HG02870 (cell line): ENCODE results near the gene OSTC.

Experiments used
- ATAC-seq: cut with Tn5 transposase; IDR thresholded peaks from one replicate; pipeline ENCODE4 v1.9.1; 2021; ENCODE audit warnings: mild to moderate bottlenecking, moderate library complexity; ENCODE audit not compliant: unreplicated experiment

Gene OSTC

DNA sequence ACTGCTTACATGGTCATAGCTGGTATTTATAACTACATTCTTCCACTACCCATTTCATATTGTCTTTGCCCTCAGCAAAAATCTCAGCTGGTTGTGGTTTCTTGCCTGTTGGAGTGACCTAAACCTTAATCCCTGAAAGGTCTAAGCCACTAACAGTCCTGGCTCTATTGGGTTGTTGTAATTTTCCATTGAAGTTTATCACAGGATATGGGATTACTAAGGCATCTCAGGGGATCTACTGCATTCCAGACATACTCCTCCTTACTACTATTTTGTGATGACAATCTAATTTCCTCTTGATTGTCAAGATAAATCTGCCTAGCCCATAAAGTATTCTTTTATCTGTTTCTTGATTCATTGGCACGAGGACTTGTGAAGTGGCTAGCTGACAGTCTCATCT is 6.2 kb upstream of the OSTC start:
- no peak for ATAC-seq

DNA sequence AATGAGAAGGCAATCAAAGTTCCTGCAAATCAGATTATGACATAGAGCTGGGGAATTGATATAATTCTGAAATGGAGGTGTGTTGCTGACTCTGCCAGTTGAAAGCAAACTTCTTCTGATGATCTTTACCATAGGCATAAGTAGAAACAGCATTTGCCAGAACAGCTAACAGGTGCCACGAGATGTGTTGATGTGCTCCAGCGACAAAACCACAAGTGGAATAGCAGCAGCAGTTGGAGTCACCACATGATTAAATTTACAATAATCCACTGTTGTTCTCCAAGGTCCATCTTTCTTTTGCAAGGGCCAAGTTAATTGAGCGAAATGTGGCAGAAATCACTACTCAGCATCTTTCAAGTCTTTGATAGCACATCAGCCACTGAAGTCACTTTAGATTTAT is 3.7 kb upstream of the OSTC start:
- no peak for ATAC-seq

DNA sequence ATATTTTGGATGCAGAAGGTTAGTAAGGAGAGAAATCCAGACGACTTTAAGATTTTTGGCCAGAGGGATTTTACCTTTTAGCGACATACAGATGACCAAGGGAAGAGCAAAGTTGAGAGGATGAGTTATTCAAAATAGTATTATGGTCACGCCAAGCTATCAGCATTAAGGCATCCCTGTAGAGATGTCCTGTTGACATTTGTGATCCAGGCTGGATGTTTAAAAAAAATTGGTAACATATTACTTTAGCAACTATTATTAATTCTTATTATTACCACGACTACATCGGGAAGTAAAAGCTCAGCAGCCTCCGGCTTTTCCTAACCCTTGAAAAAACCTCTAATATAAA is 562 bp upstream of the OSTC start:
- ATAC-seq = peak; percentile 19

DNA sequence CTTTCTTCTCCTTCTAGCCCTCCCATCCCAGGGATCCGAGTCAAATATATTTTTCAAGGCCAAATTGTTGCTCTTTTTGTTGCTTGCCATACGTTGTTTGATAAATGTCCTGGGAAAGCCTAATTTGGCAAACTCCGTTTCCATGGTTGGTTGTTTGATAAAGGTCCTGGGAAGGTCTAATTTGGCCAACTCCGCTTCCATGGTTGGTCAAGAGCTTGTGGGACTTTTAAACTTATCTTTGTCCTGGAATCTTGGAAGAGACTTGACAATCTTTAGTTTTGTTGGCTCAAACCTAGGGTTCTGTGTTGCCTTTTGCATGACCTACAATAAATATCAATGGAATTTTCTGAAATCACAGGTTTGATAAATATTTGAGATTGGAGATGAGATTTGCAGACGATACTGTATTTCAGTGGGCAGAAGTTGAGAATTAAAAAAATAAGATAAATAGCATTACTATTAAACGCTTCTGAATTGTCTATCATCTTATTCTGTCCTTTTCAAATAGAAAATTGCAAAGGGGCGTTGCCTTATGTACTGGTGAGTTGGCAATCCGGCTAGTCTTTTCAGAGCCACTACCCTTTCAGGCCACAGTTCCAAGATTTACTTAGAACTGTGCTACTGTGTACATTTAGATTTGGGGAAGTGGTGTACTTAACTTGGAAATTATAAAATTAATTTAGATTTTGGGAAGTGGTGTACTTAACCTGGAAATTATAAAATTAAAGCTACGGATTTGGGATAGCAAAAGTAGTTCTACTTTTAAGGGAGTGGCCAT is 804 bp downstream of the OSTC start:
- no peak for ATAC-seq

DNA sequence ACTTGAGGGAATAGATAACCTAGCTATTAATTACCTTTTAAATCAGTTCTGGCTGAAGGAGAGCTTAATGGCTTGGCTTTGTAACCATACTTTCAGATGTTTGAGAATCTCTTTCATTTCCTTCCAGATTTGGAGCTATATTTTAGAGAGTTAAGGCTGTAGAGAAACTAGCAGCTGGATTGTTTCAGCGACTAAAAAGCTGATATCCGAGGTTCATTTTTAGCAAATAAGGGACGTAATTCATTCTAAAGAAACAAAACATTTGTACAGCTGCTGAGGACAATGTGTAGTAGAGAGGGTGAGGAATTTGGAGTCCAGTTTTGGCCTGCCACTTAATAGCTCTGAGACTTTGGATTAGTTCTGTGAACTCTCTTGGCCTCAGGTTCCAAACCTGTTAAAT is 12.2 kb downstream of the OSTC start:
- ATAC-seq = no peak

DNA sequence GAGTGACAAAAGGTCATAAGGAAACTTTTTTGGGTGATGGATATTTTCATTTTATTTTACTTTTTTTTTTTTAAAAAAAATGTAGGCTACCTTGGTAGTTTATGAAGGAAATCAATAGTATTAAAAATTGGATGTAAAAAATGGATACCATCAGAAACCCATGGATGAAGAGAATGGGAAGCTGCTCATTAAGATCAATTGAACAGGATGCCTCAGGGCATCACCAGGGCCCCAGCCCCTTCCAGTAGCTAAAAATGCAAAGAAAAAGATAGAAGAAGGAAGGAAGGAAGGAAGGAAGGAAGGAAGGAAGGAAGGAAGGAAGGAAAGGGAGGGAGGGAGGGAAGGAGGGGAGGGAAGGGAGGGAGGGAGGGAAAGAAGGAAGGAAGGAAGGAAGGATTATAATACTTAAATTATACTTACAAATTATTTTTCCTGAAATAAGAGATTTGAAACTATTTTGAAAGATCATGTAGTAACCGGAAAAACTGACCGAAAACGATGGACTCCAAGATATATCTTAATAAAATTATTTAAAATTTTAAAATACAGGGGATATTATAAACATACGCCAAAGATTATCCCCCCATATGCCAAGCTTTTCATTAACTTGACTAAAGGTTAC is 24.1 kb downstream of the OSTC start:
- no peak for ATAC-seq

DNA sequence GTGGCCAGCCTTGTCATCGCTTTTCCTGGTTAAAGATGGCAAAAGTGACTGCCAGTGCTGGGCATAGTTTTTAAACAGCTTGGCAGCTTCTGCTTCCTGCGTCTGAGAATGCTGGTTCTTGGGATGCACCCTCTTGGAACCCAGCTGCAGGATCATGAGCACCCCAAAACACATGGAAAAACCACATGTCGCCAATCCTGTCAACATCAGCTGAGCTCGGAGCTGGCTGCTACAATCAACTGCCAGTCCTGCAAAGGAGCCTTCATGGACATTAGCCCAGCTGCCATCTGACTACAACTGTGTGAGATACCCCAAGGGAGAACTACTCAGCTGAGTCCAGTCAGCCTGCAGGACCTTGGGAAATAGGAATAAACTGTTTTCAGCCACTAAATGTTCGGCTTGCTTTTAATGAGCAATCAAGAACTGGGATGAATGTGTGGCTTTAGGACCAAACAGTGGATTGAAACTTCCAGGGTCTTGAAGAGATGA is 31.0 kb downstream of the OSTC start:
- ATAC-seq = no peak

DNA sequence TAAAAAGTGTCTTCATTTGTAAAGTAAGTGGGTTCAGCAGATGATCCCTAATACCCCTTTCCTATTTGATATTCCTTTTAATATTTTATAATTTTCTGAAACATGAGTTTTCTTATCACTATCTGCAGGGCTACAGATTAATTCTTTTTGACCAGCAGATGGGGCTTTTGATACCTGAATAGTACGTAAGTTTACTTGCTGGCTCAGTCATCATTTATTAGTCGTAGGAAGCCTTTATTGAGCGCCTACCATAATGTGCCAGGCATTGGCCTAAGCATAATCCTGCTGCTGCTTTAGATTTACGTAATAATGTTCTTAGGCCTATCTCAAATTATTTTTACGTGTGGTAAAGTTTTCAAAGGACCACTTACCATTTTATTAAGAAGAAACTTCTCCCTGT is 33.1 kb downstream of the OSTC start:
- no peak for ATAC-seq

DNA sequence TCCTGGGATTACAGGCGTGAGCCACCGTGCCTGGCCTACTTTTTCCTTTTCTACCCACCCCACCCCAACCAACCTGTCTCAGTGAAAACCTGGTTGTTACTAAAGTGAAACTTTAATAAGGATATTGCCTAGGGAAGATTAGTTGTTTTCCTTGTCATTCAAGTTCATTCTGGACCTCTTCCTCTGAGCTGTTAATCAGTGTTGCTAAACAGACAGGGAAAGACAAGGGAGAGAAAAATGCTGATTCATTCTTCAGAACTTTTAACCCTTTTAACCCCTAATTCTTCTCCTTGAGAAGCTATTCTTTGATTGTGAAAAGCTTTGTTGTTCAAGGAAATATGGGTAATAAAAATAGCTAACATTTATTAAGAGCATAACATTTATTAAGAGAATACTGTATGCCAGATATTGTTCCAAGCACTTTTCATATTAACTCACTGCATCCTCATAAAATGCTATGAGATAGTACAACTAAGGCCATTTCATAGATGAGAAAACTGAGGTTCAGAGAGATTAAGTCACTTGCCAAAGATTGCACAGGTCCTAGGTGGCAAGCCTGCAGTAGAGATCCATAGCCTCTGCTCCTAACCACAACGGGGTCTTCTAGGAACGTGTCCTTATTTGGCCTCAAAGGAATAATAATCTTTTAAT is 34.8 kb downstream of the OSTC start:
- no peak for ATAC-seq

DNA sequence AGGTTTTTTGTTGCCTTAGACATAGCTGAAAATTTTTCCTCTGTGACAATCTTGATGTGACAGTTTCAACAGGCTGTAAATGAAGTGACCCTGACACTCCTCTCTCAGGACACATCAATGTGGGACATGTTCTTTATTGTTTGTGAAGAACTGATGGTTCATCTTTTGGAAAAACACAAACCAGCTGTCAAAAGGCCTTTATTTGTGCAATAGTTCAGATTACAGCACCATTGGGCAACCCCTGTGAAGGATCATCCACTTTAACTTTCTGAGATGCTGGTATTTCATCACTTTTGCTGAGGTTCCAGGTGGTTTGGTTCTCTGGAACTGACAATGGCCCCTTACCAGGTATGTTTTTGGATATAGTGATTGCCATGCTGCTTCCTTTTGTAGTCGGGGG is 40.3 kb downstream of the OSTC start:
- no peak for ATAC-seq

DNA sequence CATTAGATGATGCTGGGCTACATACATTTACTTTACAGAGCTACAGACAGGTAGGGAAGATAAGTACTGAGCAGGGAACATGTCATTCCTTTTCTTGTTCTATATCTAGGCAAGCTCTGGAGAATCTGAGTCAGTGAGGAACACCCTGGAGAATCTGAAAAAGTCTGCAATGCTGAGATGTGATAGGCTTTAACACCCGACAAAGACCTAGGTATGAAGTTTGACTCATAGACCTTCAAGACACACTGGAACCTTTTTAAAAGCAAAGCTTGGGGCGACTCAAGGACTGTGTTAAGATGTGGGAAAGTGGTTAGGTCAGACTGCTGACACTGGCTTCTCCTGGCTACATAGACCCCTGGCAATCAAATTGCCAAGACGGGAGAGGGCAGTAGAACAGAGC is 42.8 kb downstream of the OSTC start:
- no peak for ATAC-seq

DNA sequence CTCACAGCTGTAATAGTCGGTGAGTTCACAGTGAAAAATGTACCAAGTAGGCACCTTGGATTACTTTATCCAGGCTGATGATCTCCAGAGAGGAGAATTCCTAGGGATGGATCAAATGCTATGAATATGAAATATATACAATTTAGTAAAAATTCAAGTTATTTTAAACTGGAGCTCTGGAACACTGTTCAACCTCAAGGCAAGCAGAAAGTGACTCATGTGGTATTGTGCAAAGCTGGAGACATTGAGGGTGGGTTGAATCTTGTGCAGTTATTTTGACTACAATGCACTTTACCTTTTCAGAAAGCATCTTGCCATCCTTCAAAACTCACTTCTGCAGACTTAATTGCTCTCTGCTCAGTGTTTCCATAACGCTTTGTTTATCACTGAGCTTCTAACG is 43.4 kb downstream of the OSTC start:
- ATAC-seq = no peak

DNA sequence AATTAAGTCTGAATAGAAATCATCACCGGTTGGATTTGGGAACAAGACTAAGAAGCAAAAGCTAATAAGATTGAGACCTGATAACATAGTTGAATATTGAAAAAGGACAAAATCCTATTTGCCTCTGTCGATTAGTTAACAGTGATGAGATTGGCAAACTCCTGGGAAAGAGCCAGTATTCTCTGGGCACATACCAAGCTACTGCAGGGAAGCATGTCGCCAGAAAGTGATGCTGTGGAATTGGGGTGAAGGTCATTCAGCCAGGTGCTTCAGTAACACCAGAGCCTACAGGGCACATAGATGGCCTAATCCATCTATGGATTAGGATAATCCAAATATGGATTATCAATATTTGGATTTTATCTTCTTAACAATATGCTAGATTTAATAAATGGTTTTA is 44.0 kb downstream of the OSTC start:
- ATAC-seq = no peak

DNA sequence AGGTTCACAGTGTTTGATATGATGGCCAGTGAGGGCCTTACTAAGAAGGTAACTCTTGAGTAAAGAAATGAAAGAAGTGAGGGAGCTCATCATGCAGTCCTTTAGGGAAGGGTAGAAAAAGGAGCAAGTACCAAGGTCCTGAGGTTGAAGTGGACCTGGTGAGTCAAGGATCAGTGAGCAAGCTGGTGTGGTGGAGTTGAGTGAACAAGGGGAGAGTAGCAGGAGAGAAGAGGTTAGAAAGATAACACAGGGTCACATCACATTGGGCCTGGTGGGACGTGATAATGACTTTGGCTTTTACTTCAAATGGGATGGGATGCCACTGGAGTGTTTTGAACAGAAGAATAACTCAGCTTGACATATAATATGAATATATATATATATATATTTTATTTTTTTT is 44.7 kb downstream of the OSTC start:
- no peak for ATAC-seq

DNA sequence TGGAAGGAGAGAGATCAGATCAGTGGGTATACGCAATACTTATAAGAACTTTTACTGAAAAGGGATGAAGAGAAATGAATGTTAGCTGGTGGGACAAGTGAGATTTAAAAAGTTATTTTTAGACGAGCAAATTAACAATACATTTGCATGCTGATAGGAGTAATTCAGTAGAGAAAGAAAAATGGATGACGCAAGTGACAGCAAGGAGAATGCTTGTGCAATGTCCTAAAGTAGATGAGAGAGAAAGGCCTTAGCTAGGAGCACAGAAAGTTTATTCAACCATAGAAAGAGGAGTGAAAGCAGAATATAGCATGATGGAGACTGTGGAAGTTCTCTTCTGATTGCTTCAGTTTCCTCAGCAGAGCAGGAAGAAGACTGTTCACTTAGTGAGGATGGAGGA is 45.8 kb downstream of the OSTC start:
- no peak for ATAC-seq

DNA sequence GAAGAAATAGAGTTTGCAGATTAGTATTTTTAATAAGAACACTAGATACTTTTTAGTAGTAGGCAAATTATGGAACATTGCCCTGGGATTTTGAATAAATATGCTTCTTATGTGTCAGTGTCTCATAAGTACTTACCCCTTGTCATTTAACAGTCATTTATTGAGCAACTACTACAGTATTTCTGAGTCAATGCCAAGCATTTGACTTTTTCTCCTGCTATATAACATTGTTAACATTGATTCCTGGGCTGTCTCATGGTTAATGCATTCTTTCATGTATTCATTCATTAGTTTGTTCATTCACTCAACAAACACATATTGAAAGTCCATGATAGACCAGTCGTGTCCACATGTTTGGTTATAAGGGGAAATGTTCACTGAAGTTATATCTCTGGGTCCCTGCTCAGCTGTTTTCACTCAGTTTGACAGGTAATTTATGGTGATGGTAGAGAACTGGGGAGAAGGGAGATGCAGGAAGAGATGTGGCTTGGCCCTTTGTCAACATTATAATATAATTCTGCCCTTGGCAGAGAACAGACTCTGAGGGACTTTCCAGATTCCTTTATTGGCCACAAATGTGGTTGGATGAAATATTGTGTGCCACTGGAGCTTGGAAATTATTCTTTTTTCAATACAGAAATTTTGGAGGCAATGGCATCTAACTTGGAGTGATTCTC is 49.8 kb downstream of the OSTC start:
- ATAC-seq = no peak

DNA sequence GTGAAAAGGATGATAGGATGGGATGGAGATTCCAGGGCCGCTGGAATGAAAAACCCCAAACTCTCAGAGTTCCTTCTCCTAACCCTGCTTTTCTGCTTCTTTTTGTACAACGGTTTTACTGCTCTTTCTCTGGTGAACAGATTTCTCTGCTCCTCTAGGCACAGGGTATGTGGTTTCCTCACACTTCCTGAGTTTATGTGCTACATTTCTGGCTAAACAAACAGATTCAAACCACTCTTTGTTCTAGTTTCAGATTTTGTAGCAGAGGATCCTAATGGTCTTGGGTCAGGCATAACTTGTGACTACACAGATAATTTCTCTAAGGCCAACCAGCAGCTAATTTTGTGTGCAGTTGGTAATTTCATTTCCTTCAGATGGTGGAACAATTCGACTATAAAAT is 52.6 kb downstream of the OSTC start:
- peak; percentile 65 for ATAC-seq

DNA sequence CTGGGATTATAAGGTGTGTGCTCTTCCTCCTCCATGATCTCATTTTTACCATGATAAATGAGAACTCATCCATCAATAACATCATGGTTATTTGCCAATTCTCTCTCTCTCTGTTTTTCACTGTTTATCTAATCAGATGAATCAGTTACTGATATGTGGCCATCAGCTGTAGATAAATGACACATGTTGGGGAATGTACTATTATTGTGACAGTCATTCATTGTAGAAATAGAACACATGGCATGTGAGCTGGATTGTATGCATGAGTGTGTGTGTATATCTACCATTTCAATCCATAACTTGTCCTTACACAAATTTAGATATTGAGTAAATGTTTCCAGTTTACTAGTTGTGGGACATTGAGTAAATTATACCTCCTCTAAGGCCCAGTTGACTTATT is 53.0 kb downstream of the OSTC start:
- ATAC-seq = no peak

DNA sequence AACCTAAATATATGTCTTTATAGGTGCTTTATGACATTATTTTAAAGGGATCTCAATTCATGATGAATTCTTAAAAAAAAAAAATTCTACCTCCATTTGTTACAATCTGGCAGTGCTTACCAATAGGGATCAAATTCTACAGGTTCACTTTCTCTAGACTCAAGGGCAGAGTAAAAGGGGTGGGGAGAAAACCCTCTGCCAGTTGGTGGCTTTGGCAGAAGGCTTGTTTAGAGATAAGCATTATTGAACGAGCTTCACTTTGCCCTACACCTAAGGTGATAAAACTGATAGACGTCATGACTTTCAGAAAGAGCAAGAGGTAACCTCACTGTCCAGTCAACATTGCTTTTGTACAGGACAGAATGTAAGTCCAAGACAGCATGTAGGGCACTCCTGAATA is 53.6 kb downstream of the OSTC start:
- no peak for ATAC-seq

DNA sequence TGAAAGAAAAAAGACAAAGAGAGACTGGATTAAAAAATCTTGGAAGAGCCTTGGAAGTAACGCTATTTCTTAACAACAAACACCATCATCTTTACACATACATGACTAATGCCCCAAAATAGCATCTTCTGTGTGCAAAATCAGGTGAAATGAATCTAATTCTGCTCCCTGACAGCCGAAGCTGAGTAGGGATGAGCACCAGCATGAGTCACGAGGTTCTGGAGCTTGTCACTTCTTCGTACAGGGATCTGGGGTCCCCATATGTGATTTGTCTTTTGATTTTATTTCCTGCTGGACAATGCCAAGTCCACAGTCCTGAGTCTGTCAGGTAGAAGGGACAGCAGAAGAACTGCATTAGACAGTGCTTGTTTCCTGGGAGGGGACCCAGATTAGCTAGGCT is 55.9 kb downstream of the OSTC start:
- no peak for ATAC-seq

DNA sequence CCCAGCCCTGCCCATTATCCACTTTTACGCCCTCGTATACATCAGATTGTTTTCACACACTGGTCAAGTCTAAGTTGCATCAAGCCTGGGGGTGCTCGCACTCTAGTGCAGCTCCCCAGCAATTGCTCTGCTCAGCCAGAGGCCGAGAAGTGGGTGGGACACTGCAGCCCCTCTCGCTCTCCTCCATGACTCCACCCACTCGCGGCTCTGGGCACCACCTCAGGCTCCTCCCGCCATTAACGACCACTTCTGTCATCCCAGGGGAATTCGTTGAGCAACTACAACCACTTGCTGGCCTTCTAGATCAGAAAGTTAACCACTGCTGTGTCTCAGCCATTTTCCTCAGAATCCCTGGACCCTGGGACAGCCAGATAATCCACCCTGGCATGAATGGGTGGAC is 58.8 kb downstream of the OSTC start:
- ATAC-seq = no peak

DNA sequence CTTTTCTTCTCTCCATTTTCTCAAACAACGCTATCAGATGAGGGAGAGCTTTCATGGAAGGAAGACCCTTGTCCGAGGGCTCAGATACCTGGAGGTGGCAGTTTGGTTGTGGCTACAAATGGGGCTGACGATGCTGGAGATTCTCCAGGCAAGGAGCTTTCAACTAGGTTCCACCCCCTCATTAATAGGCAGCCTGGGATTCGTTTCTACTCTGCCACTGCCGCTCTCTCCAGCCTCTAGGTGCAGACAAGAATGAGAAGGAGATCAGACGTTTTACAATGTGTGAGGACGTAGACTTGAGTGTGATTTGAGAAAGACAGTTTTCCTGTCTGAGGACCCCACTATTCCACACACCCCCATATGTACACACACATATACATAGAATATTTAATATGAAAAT is 59.3 kb downstream of the OSTC start:
- no peak for ATAC-seq
